GM19238 (cell line): ENCODE results near the gene OR5J2.
"Not testable (repeated sequence)": the region's sequence is repeated elsewhere in the genome, so short reads cannot be mapped to it uniquely, and the experiment has no call there.

ENCODE experiments used
- DNase-seq: peaks from one replicate; pipeline ENCODE4 v3.0.0; 2011; ENCODE audit warnings: low spot score; ENCODE audit not compliant: insufficient read length

OR5J2 gene

GRCh38 chr11:56176318-56176717 lies at the start of gene OR5J2:
TSS of gene OR5J2 (plus strand) at chr11:56176618. CDS start at chr11:56176618, 0 bp downstream.
- DNase-seq: no peak

- no peak for DNase-seq
Measured at GRCh38 chr11:56140151-56140661, 36.2 kb upstream of the OR5J2 start, which contains the start of gene OR8J3. TSS of gene OR8J3 (minus strand) at chr11:56140201. CDS start at chr11:56137718, 2,483 bp downstream.

DNA sequence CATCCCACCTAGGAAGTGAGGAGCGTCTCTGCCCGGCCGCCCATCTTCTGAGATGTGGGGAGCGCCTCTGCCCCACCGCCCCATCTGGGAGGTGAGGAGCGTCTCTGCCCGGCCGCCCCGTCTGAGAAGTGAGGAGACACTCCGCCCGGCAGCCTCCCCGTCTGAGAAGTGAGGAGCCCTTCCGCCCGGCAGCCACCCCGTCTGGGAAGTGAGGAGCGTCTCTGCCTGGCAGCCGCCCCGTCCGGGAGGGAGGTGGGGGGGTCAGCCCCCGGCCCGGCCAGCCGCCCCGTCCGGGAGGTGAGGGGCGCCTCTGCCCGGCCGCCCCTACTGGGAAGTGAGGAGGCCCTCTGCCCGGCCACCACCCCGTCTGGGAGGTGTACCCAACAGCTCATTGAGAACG lies 32.7 kb upstream of the OR5J2 start:
- not testable (repeated sequence) for DNase-seq

DNA sequence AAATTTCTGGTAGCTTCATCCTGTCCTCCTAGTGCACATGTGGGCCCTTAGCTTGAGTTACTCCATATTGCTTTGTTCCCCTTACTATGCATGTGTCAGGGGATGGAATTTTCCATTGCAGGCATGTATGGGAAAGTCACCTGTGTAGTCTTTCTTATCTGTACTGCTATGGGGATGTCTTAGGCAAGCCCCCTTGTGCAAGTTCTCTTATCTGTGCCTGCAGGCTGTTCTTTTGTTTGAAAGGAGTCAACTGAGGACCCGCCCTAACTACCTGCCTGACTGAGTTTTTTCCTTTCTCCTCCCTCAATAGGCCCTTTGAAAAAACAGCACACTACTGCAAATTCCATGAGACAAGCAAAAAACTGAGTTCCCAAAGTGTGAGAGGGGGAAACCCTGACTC lies 25.0 kb upstream of the OR5J2 start:
- no peak for DNase-seq

- no peak for DNase-seq
Measured at GRCh38 chr11:56152333-56152732, 24.1 kb upstream of the OR5J2 start.

GRCh38 chr11:56160217-56160616 lies 16.2 kb upstream of the OR5J2 start, which contains the start of gene OR8K5:
TSS of gene OR8K5 (minus strand) at chr11:56160317. CDS start at chr11:56160317, 0 bp downstream.
- DNase-seq: no peak

DNA sequence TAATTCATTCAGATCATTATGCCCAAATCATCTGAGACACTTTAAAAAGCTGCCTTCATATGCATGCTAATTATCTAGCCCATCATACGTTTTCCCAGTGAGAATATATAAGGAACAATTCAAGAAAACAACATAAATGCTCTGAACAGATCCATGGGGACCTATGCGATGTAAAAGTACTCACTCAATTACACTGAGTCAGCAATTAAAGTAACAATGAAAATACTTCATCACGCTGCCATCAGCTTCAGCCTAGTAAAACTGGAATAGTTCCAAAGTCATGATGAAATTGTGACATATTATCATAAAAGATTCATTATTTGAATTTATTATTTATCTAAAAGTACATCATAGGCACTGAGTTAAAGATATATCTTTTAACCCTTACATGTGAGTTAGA lies 12.6 kb upstream of the OR5J2 start:
- no peak for DNase-seq

DNA sequence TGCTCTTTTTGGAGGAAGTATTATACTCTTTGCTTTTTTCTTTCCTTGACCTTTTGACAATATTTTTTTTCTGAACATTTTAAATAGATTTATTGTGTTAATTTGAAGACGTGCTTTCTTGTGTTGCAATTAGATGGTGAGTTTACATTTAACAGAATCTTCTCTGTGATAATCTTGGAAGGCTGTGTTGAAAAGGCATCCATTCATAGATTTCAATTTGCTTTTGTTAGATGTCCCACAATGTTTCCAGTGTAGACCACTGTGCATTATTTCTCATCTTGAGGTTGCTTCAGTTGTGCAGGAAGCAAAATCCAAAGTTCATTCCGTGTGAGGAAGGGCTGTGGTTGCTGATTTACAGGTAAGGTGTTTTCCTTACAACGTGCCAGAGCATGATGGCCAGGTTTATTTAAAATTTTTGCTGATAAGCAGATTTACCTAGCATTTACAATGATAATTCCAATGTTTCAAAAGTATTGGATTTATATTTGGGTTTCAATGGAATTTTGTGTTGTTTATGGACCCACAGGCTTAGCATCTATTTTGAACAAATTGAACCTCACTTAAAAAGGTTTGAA lies 4.1 kb upstream of the OR5J2 start:
- DNase-seq: no peak

GRCh38 chr11:56183459-56183858 lies 7.0 kb downstream of the OR5J2 start:
- DNase-seq: no peak

GRCh38 chr11:56188602-56189001 lies 12.2 kb downstream of the OR5J2 start:
- no peak for DNase-seq

GRCh38 chr11:56196705-56197104 lies 20.3 kb downstream of the OR5J2 start:
- DNase-seq: no peak

DNA sequence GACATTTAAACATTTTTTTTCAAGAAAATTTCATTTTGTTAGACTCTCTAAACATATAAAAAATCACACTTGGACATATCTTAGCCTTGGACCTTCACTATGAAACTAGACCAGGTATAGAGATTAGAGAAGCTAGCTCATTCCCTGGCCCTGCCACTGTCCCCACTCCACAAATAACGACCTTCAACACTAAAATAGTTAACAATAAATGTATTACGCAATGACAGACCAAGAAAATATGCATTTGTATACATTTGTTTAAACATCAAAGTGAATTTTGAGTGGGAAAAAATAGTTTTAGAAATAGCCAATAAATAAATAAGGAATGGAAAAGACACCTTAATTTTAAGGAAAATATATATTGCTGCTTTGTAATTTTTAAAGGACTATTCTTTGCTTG lies 20.9 kb downstream of the OR5J2 start:
- no peak for DNase-seq

DNA sequence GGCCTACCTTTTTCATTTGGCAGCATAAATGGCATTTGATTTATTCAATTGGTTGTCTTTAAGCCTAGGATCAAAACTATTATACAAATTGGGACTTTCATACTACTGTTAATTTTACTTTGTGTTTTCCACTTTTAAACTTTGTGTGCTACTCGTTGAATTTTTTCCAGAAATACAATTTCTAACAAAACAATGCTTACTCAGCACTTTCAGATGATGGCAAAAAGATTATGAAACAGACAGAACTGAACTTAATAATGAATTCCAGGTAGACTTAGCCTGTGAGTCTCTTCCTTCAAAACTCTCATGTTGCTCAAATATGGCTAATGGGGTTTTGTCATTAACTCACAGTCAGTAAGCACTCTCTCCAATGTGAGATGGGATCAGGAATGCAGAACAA lies 31.4 kb downstream of the OR5J2 start:
- DNase-seq: no peak

GRCh38 chr11:56214537-56214936 lies 38.1 kb downstream of the OR5J2 start:
- no peak for DNase-seq

GRCh38 chr11:56219735-56220134 lies 43.3 kb downstream of the OR5J2 start:
- DNase-seq: not testable (repeated sequence)
